DMS 273 treated with DMSO at 0.1 percent for 48 hours (cell line): Measurements from ENCODE around the gene OPTC.
"Not testable (repeated sequence)": the region's sequence is repeated elsewhere in the genome, so short reads cannot be mapped to it uniquely, and the experiment has no call there.

Experiments
- DNase-seq: peaks from one replicate; lab custom pipeline; 2025; lab: John Stamatoyannopoulos, UW

The OPTC gene

GRCh38 chr1:203465146-203465798 is 28.7 kb upstream of the OPTC start:
- DNase-seq: no peak

GRCh38 chr1:203465948-203466347 is 28.0 kb upstream of the OPTC start:
- no peak for DNase-seq

- DNase-seq: not testable (repeated sequence)
Measured at GRCh38 chr1:203466906-203467549, 26.9 kb upstream of the OPTC start.

- no peak for DNase-seq
Measured at GRCh38 chr1:203467550-203467921, 26.4 kb upstream of the OPTC start.

GRCh38 chr1:203468326-203468725 is 25.6 kb upstream of the OPTC start:
- DNase-seq: no peak

GRCh38 chr1:203470240-203470639 is 23.7 kb upstream of the OPTC start:
- no peak for DNase-seq

- DNase-seq: no peak
Measured at GRCh38 chr1:203471841-203472240, 22.1 kb upstream of the OPTC start.

- DNase-seq: no peak
Measured at GRCh38 chr1:203473281-203473680, 20.7 kb upstream of the OPTC start.

- no peak for DNase-seq
Measured at GRCh38 chr1:203473781-203474305, 20.1 kb upstream of the OPTC start.

- peak; percentile 18 for DNase-seq
Measured at GRCh38 chr1:203475012-203475981, 18.7 kb upstream of the OPTC start, which contains the start of gene PRELP. PRELP (plus strand) TSS chr1:203475806; CDS start chr1:203483185, 7,379 bp downstream.

GRCh38 chr1:203476216-203476814 is 17.6 kb upstream of the OPTC start:
- DNase-seq: no peak

GRCh38 chr1:203477748-203478147 is 16.2 kb upstream of the OPTC start:
- no peak for DNase-seq

- no peak for DNase-seq
Measured at GRCh38 chr1:203478231-203478630, 15.7 kb upstream of the OPTC start.

- no peak for DNase-seq
Measured at GRCh38 chr1:203478986-203479385, 15.0 kb upstream of the OPTC start.

GRCh38 chr1:203479646-203480045 is 14.3 kb upstream of the OPTC start:
- DNase-seq: no peak

GRCh38 chr1:203480084-203480483 is 13.9 kb upstream of the OPTC start:
- no peak for DNase-seq

GRCh38 chr1:203480525-203481084 is 13.3 kb upstream of the OPTC start:
- peak; percentile 37 for DNase-seq

- no peak for DNase-seq
Measured at GRCh38 chr1:203481196-203481595, 12.8 kb upstream of the OPTC start.

GRCh38 chr1:203486618-203487370 is 7.2 kb upstream of the OPTC start:
- DNase-seq: no peak

GRCh38 chr1:203488539-203488938 is 5.4 kb upstream of the OPTC start:
- no peak for DNase-seq

- DNase-seq: no peak
Measured at GRCh38 chr1:203490607-203491006, 3.3 kb upstream of the OPTC start.
